Measurements from ENCODE around the gene CUBN. TPM values are rescaled to one million over a fixed set of nuclear protein-coding genes. Genes with fewer than 3 reads are reported as not detected.

Gene CUBN
- total and polyA plus RNA-seq, 3 experiments from 2014 or later: 0.73 to 0.92 (median 0.83) TPM

GRCh38 chr10:17062009-17062408 lies 67.6 kb downstream of the CUBN start:
- Mint-ChIP-seq H3K4me1 (peaks cover 4 to 11% (median 7%) of the 10 kb centered on the region in 3 donors), H3K4me3 (no peak overlapping the region), H3K9me3 (no peaks in the 10 kb centered on the region), H3K27me3 (peaks cover 0 to 1% of the 10 kb centered on the region in 2 donors), H3K27ac (no peak overlapping the region), H3K36me3 (peaks cover 0 to 17% (median 12%) of the 10 kb centered on the region in 3 donors)
- ChIA-PET POLR2A (no interaction called here), CTCF (no interaction called here)
- H3K36me3 ChIP-seq (ENCODE audit: insufficient read depth, low read length): no peaks in the 10 kb centered on the region
- H3K27ac ChIP-seq (ENCODE audit: low read depth, low read length): no peak overlapping the region
- H3K27me3 ChIP-seq (ENCODE audit: insufficient read depth, low read length, poor library complexity, severe bottlenecking): no peaks in the 10 kb centered on the region
- H3K9me3 ChIP-seq (ENCODE audit: low read length): no peaks in the 10 kb centered on the region
- no peak overlapping the region for H3K4me3 ChIP-seq (ENCODE audit: low read length)
- H3K4me1 ChIP-seq (ENCODE audit: insufficient read depth, low read length): peaks cover 6% of the 10 kb centered on the region
- DNase-seq: no peak

GRCh38 chr10:17061418-17061817 lies 68.2 kb downstream of the CUBN start:
- H3K36me3 ChIP-seq (ENCODE audit: insufficient read depth, low read length): no peaks in the 10 kb centered on the region
- peaks cover 6% of the 10 kb centered on the region for H3K4me1 ChIP-seq (ENCODE audit: insufficient read depth, low read length)
- Mint-ChIP-seq H3K9me3 (no peaks in the 10 kb centered on the region), H3K27me3 (peaks cover 0 to 1% of the 10 kb centered on the region in 2 donors), H3K4me3 (no peak overlapping the region), H3K27ac (peak overlapping the region in 1 of 8 donors; percentile 30), H3K36me3 (peaks cover 0 to 17% (median 17%) of the 10 kb centered on the region in 3 donors), H3K4me1 (peaks cover 2 to 12% (median 4%) of the 10 kb centered on the region in 3 donors)
- no peak overlapping the region for H3K4me3 ChIP-seq (ENCODE audit: low read length)
- POLR2A ChIA-PET: no interaction called here
- H3K27me3 ChIP-seq (ENCODE audit: insufficient read depth, low read length, poor library complexity, severe bottlenecking): no peaks in the 10 kb centered on the region
- no peaks in the 10 kb centered on the region for H3K9me3 ChIP-seq (ENCODE audit: low read length)
- CTCF ChIA-PET: no interaction called here
- H3K27ac ChIP-seq (ENCODE audit: low read depth, low read length): no peak overlapping the region
- no peak for DNase-seq

GRCh38 chr10:17060289-17060688 lies 69.3 kb downstream of the CUBN start:
- Mint-ChIP-seq H3K4me3 (no peak overlapping the region), H3K4me1 (peaks cover 2 to 12% (median 4%) of the 10 kb centered on the region in 3 donors), H3K27me3 (peaks cover 0 to 1% of the 10 kb centered on the region in 2 donors), H3K9me3 (no peaks in the 10 kb centered on the region), H3K36me3 (peaks cover 0 to 14% (median 14%) of the 10 kb centered on the region in 3 donors), H3K27ac (peak overlapping the region in 2 of 8 donors; percentile 46 to 59)
- no peaks in the 10 kb centered on the region for H3K9me3 ChIP-seq (ENCODE audit: low read length)
- no peak for DNase-seq
- no peaks in the 10 kb centered on the region for H3K27me3 ChIP-seq (ENCODE audit: insufficient read depth, low read length, poor library complexity, severe bottlenecking)
- no peak overlapping the region for H3K4me3 ChIP-seq (ENCODE audit: low read length)
- CTCF ChIA-PET: no interaction called here
- peaks cover 6% of the 10 kb centered on the region for H3K4me1 ChIP-seq (ENCODE audit: insufficient read depth, low read length)
- H3K36me3 ChIP-seq (ENCODE audit: insufficient read depth, low read length): no peaks in the 10 kb centered on the region
- H3K27ac ChIP-seq (ENCODE audit: low read depth, low read length): no peak overlapping the region
- POLR2A ChIA-PET: no interaction called here

- CTCF ChIA-PET: no interaction called here
These were observed 70.4 kb downstream of the CUBN start for GRCh38 chr10:17059197-17059688.

GRCh38 chr10:17058093-17058492 lies 71.5 kb downstream of the CUBN start:
- Histone ChIP-seq H3K4me3 (ENCODE audit: low read length) (no peak overlapping the region), H3K27ac (ENCODE audit: low read depth, low read length) (no peak overlapping the region), H3K4me1 (ENCODE audit: insufficient read depth, low read length) (peaks cover 6% of the 10 kb centered on the region), H3K36me3 (ENCODE audit: insufficient read depth, low read length) (no peaks in the 10 kb centered on the region), H3K9me3 (ENCODE audit: low read length) (no peaks in the 10 kb centered on the region), H3K27me3 (ENCODE audit: insufficient read depth, low read length, poor library complexity, severe bottlenecking) (no peaks in the 10 kb centered on the region)
- POLR2A ChIA-PET: no interaction called here
- no peak overlapping the region for H3K27ac Mint-ChIP-seq
- no peaks in the 10 kb centered on the region for H3K27me3 Mint-ChIP-seq
- H3K36me3 Mint-ChIP-seq: peaks cover 0 to 11% (median 2%) of the 10 kb centered on the region in 3 donors
- CTCF ChIA-PET: no interaction called here
- H3K4me1 Mint-ChIP-seq: peaks cover 6 to 18% (median 8%) of the 10 kb centered on the region in 3 donors
- no peak for DNase-seq
- no peak overlapping the region for H3K4me3 Mint-ChIP-seq
- no peaks in the 10 kb centered on the region for H3K9me3 Mint-ChIP-seq

More at GRCh38 chr10:17059197-17059688, 70.4 kb downstream of the CUBN start:
- H3K27me3 ChIP-seq (ENCODE audit: insufficient read depth, low read length, poor library complexity, severe bottlenecking): no peaks in the 10 kb centered on the region
- H3K36me3 ChIP-seq (ENCODE audit: insufficient read depth, low read length): no peaks in the 10 kb centered on the region
- Mint-ChIP-seq H3K36me3 (peaks cover 0 to 11% (median 7%) of the 10 kb centered on the region in 3 donors), H3K4me1 (peaks cover 2 to 12% (median 4%) of the 10 kb centered on the region in 3 donors), H3K27ac (peak overlapping the region in 4 of 8 donors; percentile 1 to 41 (median 12)), H3K27me3 (no peaks in the 10 kb centered on the region), H3K4me3 (no peak overlapping the region), H3K9me3 (no peaks in the 10 kb centered on the region)
- DNase-seq: no peak
- no peaks in the 10 kb centered on the region for H3K9me3 ChIP-seq (ENCODE audit: low read length)
- POLR2A ChIA-PET: no interaction called here
- H3K4me1 ChIP-seq (ENCODE audit: insufficient read depth, low read length): peaks cover 6% of the 10 kb centered on the region
- H3K4me3 ChIP-seq (ENCODE audit: low read length): no peak overlapping the region
- H3K27ac ChIP-seq (ENCODE audit: low read depth, low read length): no peak overlapping the region

- ChIA-PET POLR2A (no interaction called here), CTCF (no interaction called here)
- Histone ChIP-seq H3K4me1 (ENCODE audit: insufficient read depth, low read length) (no peaks in the 10 kb centered on the region), H3K4me3 (ENCODE audit: low read length) (no peak overlapping the region), H3K9me3 (ENCODE audit: low read length) (no peaks in the 10 kb centered on the region), H3K27me3 (ENCODE audit: insufficient read depth, low read length, poor library complexity, severe bottlenecking) (no peaks in the 10 kb centered on the region), H3K27ac (ENCODE audit: low read depth, low read length) (no peak overlapping the region), H3K36me3 (ENCODE audit: insufficient read depth, low read length) (no peaks in the 10 kb centered on the region)
- Mint-ChIP-seq H3K9me3 (peaks cover 0 to 2% (median 0%) of the 10 kb centered on the region in 5 donors), H3K4me3 (no peak overlapping the region), H3K4me1 (peaks cover 6 to 18% (median 8%) of the 10 kb centered on the region in 3 donors), H3K36me3 (peaks cover 1 to 11% (median 3%) of the 10 kb centered on the region in 3 donors), H3K27me3 (peaks cover 0 to 1% of the 10 kb centered on the region in 2 donors), H3K27ac (no peak overlapping the region)
- DNase-seq: no peak
These were observed 72.7 kb downstream of the CUBN start for GRCh38 chr10:17056781-17057428.

- peaks cover 0 to 6% (median 2%) of the 10 kb centered on the region in 5 donors for H3K9me3 Mint-ChIP-seq
- no peaks in the 10 kb centered on the region for H3K9me3 ChIP-seq (ENCODE audit: low read length)
- H3K27me3 ChIP-seq (ENCODE audit: insufficient read depth, low read length, poor library complexity, severe bottlenecking): no peaks in the 10 kb centered on the region
- H3K27me3 Mint-ChIP-seq: peaks cover 0 to 2% of the 10 kb centered on the region in 2 donors
- POLR2A ChIA-PET: no interaction called here
- H3K27ac ChIP-seq (ENCODE audit: low read depth, low read length): no peak overlapping the region
- CTCF ChIA-PET: no interaction called here
- H3K4me3 ChIP-seq (ENCODE audit: low read length): no peak overlapping the region
- H3K36me3 Mint-ChIP-seq: peaks cover 7 to 31% (median 19%) of the 10 kb centered on the region in 3 donors
- no peaks in the 10 kb centered on the region for H3K4me1 ChIP-seq (ENCODE audit: insufficient read depth, low read length)
- peaks cover 4 to 13% (median 5%) of the 10 kb centered on the region in 3 donors for H3K4me1 Mint-ChIP-seq
- H3K4me3 Mint-ChIP-seq: peak overlapping the region in 2 of 7 donors; percentile 5 to 16
- DNase-seq: no peak
- H3K36me3 ChIP-seq (ENCODE audit: insufficient read depth, low read length): no peaks in the 10 kb centered on the region
- peak overlapping the region in 3 of 8 donors; percentile 5 to 52 (median 30) for H3K27ac Mint-ChIP-seq
These were observed 76.1 kb downstream of the CUBN start for GRCh38 chr10:17053513-17053912.

GRCh38 chr10:17053061-17053460 lies 76.5 kb downstream of the CUBN start:
- Histone ChIP-seq H3K36me3 (ENCODE audit: insufficient read depth, low read length) (no peaks in the 10 kb centered on the region), H3K27me3 (ENCODE audit: insufficient read depth, low read length, poor library complexity, severe bottlenecking) (no peaks in the 10 kb centered on the region), H3K4me1 (ENCODE audit: insufficient read depth, low read length) (no peaks in the 10 kb centered on the region), H3K9me3 (ENCODE audit: low read length) (no peaks in the 10 kb centered on the region), H3K27ac (ENCODE audit: low read depth, low read length) (no peak overlapping the region), H3K4me3 (ENCODE audit: low read length) (no peak overlapping the region)
- Mint-ChIP-seq H3K27me3 (peaks cover 0 to 2% of the 10 kb centered on the region in 2 donors), H3K4me3 (no peak overlapping the region), H3K4me1 (peaks cover 4 to 13% (median 5%) of the 10 kb centered on the region in 3 donors), H3K36me3 (peaks cover 7 to 31% (median 19%) of the 10 kb centered on the region in 3 donors), H3K9me3 (peaks cover 0 to 6% (median 2%) of the 10 kb centered on the region in 5 donors), H3K27ac (no peak overlapping the region)
- DNase-seq: no peak
- CTCF ChIA-PET: no interaction called here
- POLR2A ChIA-PET: no interaction called here
